GM12878 (cell line): ENCODE measurements around the gene GPC5. TPM values are rescaled to one million over a fixed set of nuclear protein-coding genes. Genes with fewer than 3 reads are reported as not detected.

ENCODE experiments used
- ATAC-seq: fragments of 200-7000 bp; cut with Tn5 transposase; 3 replicates; pipeline ENCODE4 v1.9.1; 2020; ENCODE audit warnings: mild to moderate bottlenecking, moderate library complexity
- BruUV-seq: library from RNA; stranded (reverse); fragments of 400-500 nt; replicated peaks from 2 replicates; lab custom pipeline; 2021; lab: Mats Ljungman, UMichigan
- CTCF ChIA-PET: fragments of 300-600 bp; sonication (Branson Sonifier 250); formaldehyde crosslinking; extraction: SDS; loops from one replicate; lab custom pipeline; 2021; ENCODE audit warnings: inconsistent platforms; lab: Yijun Ruan, JAX
- POLR2A ChIA-PET: fragments of 350-600 bp; formaldehyde crosslinking; extraction: SDS; loops from one replicate; lab custom pipeline; 2021; ENCODE audit warnings: inconsistent platforms; lab: Charles Lee
- RAD21 ChIA-PET: fragments of 300-600 bp; sonication (Branson Sonifier 250); formaldehyde crosslinking; loops from one replicate; lab custom pipeline; 2023; ENCODE audit warnings: antibody characterized with exemption; ENCODE audit not compliant: unreplicated experiment; lab: Charles Lee
- SMC1A ChIA-PET: fragments of 300-600 bp; sonication (Branson Sonifier 250); formaldehyde crosslinking; loops from one replicate; lab custom pipeline; 2023; ENCODE audit not compliant: unreplicated experiment, uncharacterized antibody; lab: Charles Lee
- DNase-seq: peaks from one replicate; pipeline ENCODE4 v3.0.0-alpha.2; 2011; ENCODE audit warnings: low read depth, low spot score
- FAIRE-seq: peaks from 3 replicates; lab custom pipeline; 2011; peaks lifted over from hg19 to GRCh38; lab: Jason Lieb, UNC
- H2AFZ ChIP-seq: 2 replicates; pipeline ENCODE4 v1.6.0; 2011; ENCODE audit warnings: low read depth, low read length, control low read depth; ENCODE audit not compliant: control insufficient read depth
- H3K27ac ChIP-seq: 2 replicates; pipeline ENCODE4 v1.5.1; 2011; ENCODE audit warnings: control low read depth; ENCODE audit not compliant: control insufficient read depth, insufficient read depth
- H3K27me3 ChIP-seq, 2 experiments: replicated peaks in 1 of 2; 2 replicates each; pipeline versions ENCODE4 v1.6.0 to v1.6.1; 2011; ENCODE audit warnings: low read length in 1 of 2; ENCODE audit not compliant: control insufficient read depth in 2 of 2, insufficient read depth in 2 of 2
- H3K36me3 ChIP-seq, 2 experiments: 2 replicates each; pipeline ENCODE4 v1.5.1; 2011; ENCODE audit warnings: low read length in 1 of 2; ENCODE audit not compliant: control insufficient read depth in 2 of 2, insufficient read depth in 2 of 2
- H3K4me1 ChIP-seq: 2 replicates; pipeline ENCODE4 v1.6.1; 2011; ENCODE audit warnings: mild to moderate bottlenecking, low read length, moderate library complexity, mixed read lengths; ENCODE audit not compliant: control insufficient read depth, insufficient read depth
- H3K4me2 ChIP-seq: 2 replicates; pipeline ENCODE4 v1.6.0; 2011; ENCODE audit warnings: control low read depth; ENCODE audit not compliant: control insufficient read depth, insufficient read depth
- H3K4me3 ChIP-seq: fragments of 200-600 bp; sonication (generic); 2 replicates; pipeline ENCODE4 v1.5.1; 2016
- H3K79me2 ChIP-seq: 2 replicates; pipeline ENCODE4 v1.6.0; 2011; ENCODE audit warnings: low read length; ENCODE audit not compliant: control insufficient read depth, insufficient read depth
- H3K9ac ChIP-seq: 2 replicates; pipeline ENCODE4 v1.8.0; 2011; ENCODE audit warnings: low read length, control low read depth, mixed read lengths; ENCODE audit not compliant: control insufficient read depth, insufficient read depth
- H3K9me3 ChIP-seq: replicated peaks from 3 replicates; pipeline ENCODE4 v1.5.1; 2011; ENCODE audit warnings: mild to moderate bottlenecking, low read length; ENCODE audit not compliant: control insufficient read depth, insufficient read depth
- H4K20me1 ChIP-seq: 2 replicates; pipeline ENCODE4 v1.6.0; 2011; ENCODE audit not compliant: control insufficient read depth, insufficient read depth
- MEF2B ChIP-seq: fragments of 450-650 bp; IDR thresholded peaks from 2 replicates; pipeline ENCODE4 v1.6.1; 2018; ENCODE audit warnings: mild to moderate bottlenecking, moderate library complexity; ENCODE audit not compliant: partially characterized antibody, poor library complexity, severe bottlenecking
- MTA3 ChIP-seq: IDR thresholded peaks from 2 replicates; pipeline ENCODE4 v1.6.1; 2012; ENCODE audit warnings: low read length, inconsistent platforms, borderline replicate concordance
- POLR2AphosphoS5 ChIP-seq: IDR thresholded peaks from 2 replicates; pipeline ENCODE4 v1.6.1; 2011; ENCODE audit warnings: mild to moderate bottlenecking, low read length, inconsistent platforms
- RFX5 ChIP-seq: IDR thresholded peaks from 2 replicates; pipeline ENCODE4 v1.6.1; 2011; ENCODE audit warnings: low read depth, low read length, improper control_type of control experiment
- WGBS: methylation state at CpG from one replicate; pipeline ENCODE4 v1.1.6; 2016; ENCODE audit warnings: low lambda C conversion rate; ENCODE audit not compliant: insufficient replicate concordance, insufficient coverage; ENCODE audit errors: missing lambda C conversion rate; 5-methylcytosine and 5-hydroxymethylcytosine counted together
- in situ Hi-C: fragments of 300-500 bp; cut with MboI; formaldehyde crosslinking; loops from 9 replicates; pipeline ENCODE4 v1.14.3; 2018; ENCODE audit warnings: mixed read lengths
- intact Hi-C: fragments of 100-400 bp; cut with micrococcal nuclease; formaldehyde crosslinking; loops from one replicate; pipeline ENCODE4 v1.14.2; 2022; ENCODE audit not compliant: unreplicated experiment
- polyA plus RNA-seq, 11 experiments: library from polyadenylated mRNA; depleted of rRNA in 4 of 11; unstranded in 6 of 11; stranded (reverse) in 5 of 11; fragments of >200 nt; fragmentation: Nextera tagmentation in 4 of 11; fragmentation: Illumina TruSeq in 1 of 11; extraction: Ambion mirVana in 4 of 11; extraction: Trizol in 1 of 11; gene quantifications; 1 replicate in 1 of 11; 2 replicates in 10 of 11; pipeline versions ENCODE4 v1.2.1 to v1.2.3, GENCODE V29; 2011 to 2016; ENCODE audit warnings: inconsistent platforms in 2 of 11, missing spikeins in 2 of 11, low read depth in 1 of 11
- total RNA-seq, 4 experiments: library from RNA; depleted of rRNA in 3 of 4; stranded (reverse); fragments of >200 nt in 3 of 4; fragmentation: Illumina TruSeq in 1 of 4; extraction: Trizol in 1 of 4; gene quantifications; 2 replicates each; pipeline versions ENCODE4 v1.2.1 to v1.2.3, GENCODE V29; 2013 to 2021
- TF ChIP-seq, protein P1 (sequence below): IDR thresholded peaks from 2 replicates; pipeline ENCODE4 v1.6.1; 2011; ENCODE audit warnings: low read depth, low read length, improper control_type of control experiment, borderline replicate concordance
- TF ChIP-seq, protein P2 (sequence below): fragments of 450-650 bp; formaldehyde crosslinking; IDR thresholded peaks from 2 replicates; pipeline ENCODE4 v1.4.0; 2020; ENCODE audit warnings: mild to moderate bottlenecking, moderate library complexity
- TF ChIP-seq, protein P3 (sequence below): fragments of 150-350 bp; IDR thresholded peaks from 2 replicates; pipeline ENCODE4 v1.6.1; 2016; ENCODE audit warnings: low read depth, low read length

The GPC5 gene
- total and polyA plus RNA-seq, 10 of the 15 experiments (the other 5 are each of a cell fraction or from before 2014, with no cell fraction given): 0.05 to 0.87 (median 0.44) TPM; not detected in 1

DNA sequence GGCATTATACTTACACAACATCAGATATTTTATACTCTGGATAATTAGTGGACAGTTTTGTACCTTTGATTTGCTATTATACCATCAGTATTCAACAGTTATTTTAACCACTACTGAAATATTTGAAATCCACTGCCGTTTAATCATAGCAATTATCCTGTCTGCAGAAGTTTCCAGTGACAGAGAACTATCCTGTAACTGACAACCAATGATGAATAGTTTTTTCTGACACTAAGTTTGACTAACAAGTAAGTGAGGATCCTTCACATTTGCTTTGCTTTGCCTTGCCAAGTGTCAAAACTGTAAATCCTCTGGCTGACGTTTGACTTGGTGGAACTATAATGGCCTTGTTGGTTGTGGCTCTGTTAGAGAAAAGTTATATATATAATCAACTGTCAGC, 410.7 kb downstream of the GPC5 start:
- Histone ChIP-seq H3K79me2 (no peaks in the 10 kb centered on the region), H3K36me3 (no peaks in the 10 kb centered on the region), H3K27ac (no peak overlapping the region), H3K4me1 (no peaks in the 10 kb centered on the region), H3K9me3 (no peaks in the 10 kb centered on the region), H4K20me1 (no peaks in the 10 kb centered on the region), H2AFZ (no peak overlapping the region), H3K4me2 (no peak overlapping the region), H3K27me3 (no peaks in the 10 kb centered on the region), H3K4me3 (no peak overlapping the region), H3K9ac (no peak overlapping the region)
- BruUV-seq: no TSS peak
- no peak for TF ChIP-seq RFX5
- in situ Hi-C loops (no loop called here), intact Hi-C loops (no loop called here)
- CTCF ChIA-PET: no interaction called here
- WGBS: 0% methylated on average over 2 of the region's 2 CpGs
- no peak for FAIRE-seq
- RAD21 ChIA-PET: no interaction called here
- SMC1A ChIA-PET: no interaction called here
- POLR2A ChIA-PET: no interaction called here
- no peak for ATAC-seq
- no peak for DNase-seq

DNA sequence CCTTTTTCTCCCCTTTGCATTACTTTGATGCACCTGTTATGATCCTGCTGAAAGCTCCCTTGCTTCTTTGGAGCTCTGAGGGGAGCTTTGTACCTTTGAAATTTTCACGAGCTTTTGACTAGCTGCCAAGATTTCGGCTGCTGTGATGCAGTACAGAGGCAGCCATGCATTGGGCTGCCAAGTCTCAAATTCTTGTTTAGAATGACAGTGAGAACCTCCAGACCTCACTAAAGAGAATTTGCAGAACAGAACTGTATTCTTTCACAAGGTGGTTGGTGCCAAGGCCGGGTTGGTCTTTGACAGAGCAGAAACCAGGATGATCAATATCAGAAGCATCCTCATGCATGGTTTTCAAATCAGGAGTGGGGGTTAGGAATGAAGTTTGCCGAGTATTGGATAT, 414.8 kb downstream of the GPC5 start:
- in situ Hi-C loops (no loop called here), intact Hi-C loops (no loop called here)
- CTCF ChIA-PET: no interaction called here
- Histone ChIP-seq H3K27me3 (no peaks in the 10 kb centered on the region), H3K4me2 (no peak overlapping the region), H3K9me3 (no peaks in the 10 kb centered on the region), H3K4me3 (no peak overlapping the region), H3K9ac (no peak overlapping the region), H3K4me1 (no peaks in the 10 kb centered on the region), H4K20me1 (no peaks in the 10 kb centered on the region), H2AFZ (no peak overlapping the region), H3K36me3 (no peaks in the 10 kb centered on the region), H3K79me2 (no peaks in the 10 kb centered on the region), H3K27ac (no peak overlapping the region)
- FAIRE-seq (no peak), ATAC-seq (no peak), DNase-seq (no peak)
- POLR2A ChIA-PET: no interaction called here
- RAD21 ChIA-PET: no interaction called here
- WGBS: 24% methylated on average over 4 of the region's 4 CpGs
- SMC1A ChIA-PET: no interaction called here
- BruUV-seq: no TSS peak
- TF ChIP-seq, protein P1, sequence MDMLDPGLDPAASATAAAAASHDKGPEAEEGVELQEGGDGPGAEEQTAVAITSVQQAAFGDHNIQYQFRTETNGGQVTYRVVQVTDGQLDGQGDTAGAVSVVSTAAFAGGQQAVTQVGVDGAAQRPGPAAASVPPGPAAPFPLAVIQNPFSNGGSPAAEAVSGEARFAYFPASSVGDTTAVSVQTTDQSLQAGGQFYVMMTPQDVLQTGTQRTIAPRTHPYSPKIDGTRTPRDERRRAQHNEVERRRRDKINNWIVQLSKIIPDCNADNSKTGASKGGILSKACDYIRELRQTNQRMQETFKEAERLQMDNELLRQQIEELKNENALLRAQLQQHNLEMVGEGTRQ: no peak
- TF ChIP-seq, protein P2, sequence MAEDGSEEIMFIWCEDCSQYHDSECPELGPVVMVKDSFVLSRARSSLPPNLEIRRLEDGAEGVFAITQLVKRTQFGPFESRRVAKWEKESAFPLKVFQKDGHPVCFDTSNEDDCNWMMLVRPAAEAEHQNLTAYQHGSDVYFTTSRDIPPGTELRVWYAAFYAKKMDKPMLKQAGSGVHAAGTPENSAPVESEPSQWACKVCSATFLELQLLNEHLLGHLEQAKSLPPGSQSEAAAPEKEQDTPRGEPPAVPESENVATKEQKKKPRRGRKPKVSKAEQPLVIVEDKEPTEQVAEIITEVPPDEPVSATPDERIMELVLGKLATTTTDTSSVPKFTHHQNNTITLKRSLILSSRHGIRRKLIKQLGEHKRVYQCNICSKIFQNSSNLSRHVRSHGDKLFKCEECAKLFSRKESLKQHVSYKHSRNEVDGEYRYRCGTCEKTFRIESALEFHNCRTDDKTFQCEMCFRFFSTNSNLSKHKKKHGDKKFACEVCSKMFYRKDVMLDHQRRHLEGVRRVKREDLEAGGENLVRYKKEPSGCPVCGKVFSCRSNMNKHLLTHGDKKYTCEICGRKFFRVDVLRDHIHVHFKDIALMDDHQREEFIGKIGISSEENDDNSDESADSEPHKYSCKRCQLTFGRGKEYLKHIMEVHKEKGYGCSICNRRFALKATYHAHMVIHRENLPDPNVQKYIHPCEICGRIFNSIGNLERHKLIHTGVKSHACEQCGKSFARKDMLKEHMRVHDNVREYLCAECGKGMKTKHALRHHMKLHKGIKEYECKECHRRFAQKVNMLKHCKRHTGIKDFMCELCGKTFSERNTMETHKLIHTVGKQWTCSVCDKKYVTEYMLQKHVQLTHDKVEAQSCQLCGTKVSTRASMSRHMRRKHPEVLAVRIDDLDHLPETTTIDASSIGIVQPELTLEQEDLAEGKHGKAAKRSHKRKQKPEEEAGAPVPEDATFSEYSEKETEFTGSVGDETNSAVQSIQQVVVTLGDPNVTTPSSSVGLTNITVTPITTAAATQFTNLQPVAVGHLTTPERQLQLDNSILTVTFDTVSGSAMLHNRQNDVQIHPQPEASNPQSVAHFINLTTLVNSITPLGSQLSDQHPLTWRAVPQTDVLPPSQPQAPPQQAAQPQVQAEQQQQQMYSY (CRISPR knock-in tag): no peak
- TF ChIP-seq MTA3 (no peak), MEF2B (no peak), POLR2AphosphoS5 (no peak)
- TF ChIP-seq, protein P3, sequence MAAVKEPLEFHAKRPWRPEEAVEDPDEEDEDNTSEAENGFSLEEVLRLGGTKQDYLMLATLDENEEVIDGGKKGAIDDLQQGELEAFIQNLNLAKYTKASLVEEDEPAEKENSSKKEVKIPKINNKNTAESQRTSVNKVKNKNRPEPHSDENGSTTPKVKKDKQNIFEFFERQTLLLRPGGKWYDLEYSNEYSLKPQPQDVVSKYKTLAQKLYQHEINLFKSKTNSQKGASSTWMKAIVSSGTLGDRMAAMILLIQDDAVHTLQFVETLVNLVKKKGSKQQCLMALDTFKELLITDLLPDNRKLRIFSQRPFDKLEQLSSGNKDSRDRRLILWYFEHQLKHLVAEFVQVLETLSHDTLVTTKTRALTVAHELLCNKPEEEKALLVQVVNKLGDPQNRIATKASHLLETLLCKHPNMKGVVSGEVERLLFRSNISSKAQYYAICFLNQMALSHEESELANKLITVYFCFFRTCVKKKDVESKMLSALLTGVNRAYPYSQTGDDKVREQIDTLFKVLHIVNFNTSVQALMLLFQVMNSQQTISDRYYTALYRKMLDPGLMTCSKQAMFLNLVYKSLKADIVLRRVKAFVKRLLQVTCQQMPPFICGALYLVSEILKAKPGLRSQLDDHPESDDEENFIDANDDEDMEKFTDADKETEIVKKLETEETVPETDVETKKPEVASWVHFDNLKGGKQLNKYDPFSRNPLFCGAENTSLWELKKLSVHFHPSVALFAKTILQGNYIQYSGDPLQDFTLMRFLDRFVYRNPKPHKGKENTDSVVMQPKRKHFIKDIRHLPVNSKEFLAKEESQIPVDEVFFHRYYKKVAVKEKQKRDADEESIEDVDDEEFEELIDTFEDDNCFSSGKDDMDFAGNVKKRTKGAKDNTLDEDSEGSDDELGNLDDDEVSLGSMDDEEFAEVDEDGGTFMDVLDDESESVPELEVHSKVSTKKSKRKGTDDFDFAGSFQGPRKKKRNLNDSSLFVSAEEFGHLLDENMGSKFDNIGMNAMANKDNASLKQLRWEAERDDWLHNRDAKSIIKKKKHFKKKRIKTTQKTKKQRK: no peak
